Astrocyte (in vitro differentiated cells and primary cell): ENCODE results near the gene COL23A1. TPM values are rescaled to one million over a fixed set of nuclear protein-coding genes. Genes with fewer than 3 reads are reported as not detected.
A peak's percentile ranks its signal among the peaks of the same experiment; 100 is the strongest.

Source experiments
- DNase-seq: peaks from one replicate; pipeline ENCODE4 v3.0.0-alpha.2; 2010; ENCODE audit warnings: low read depth
- FAIRE-seq: peaks from 2 replicates; lab custom pipeline; 2011; peaks lifted over from hg19 to GRCh38; lab: Jason Lieb, UNC
- H2AFZ ChIP-seq: 2 replicates; pipeline ENCODE4 v1.6.0; 2012; ENCODE audit warnings: low read depth, low read length, inconsistent platforms
- H3K27ac ChIP-seq: 2 replicates; pipeline ENCODE4 v1.5.1; 2011; ENCODE audit warnings: low read depth, low read length, inconsistent platforms
- H3K27me3 ChIP-seq: 2 replicates; pipeline ENCODE4 v1.6.0; 2011; ENCODE audit warnings: low read length, inconsistent platforms; ENCODE audit not compliant: insufficient read depth
- H3K36me3 ChIP-seq: 2 replicates; pipeline ENCODE4 v1.5.1; 2011; ENCODE audit warnings: low read length, inconsistent platforms; ENCODE audit not compliant: insufficient read depth
- H3K4me1 ChIP-seq: 2 replicates; pipeline ENCODE4 v1.5.1; 2011; ENCODE audit warnings: low read length, inconsistent platforms; ENCODE audit not compliant: insufficient read depth
- H3K4me2 ChIP-seq: 2 replicates; pipeline ENCODE4 v1.6.0; 2012; ENCODE audit warnings: low read length, inconsistent platforms
- H3K4me3 ChIP-seq: 2 replicates; pipeline ENCODE4 v1.5.1; 2011; ENCODE audit warnings: low read depth, mild to moderate bottlenecking, low read length, inconsistent platforms; ENCODE audit not compliant: insufficient read depth
- H3K79me2 ChIP-seq: 2 replicates; pipeline ENCODE4 v1.6.0; 2012; ENCODE audit warnings: mild to moderate bottlenecking, low read length, inconsistent platforms; ENCODE audit not compliant: insufficient read depth
- H3K9ac ChIP-seq: 2 replicates; pipeline ENCODE4 v1.6.0; 2012; ENCODE audit warnings: mild to moderate bottlenecking, low read length, inconsistent platforms
- H3K9me3 ChIP-seq: 2 replicates; pipeline ENCODE4 v1.5.1; 2012; ENCODE audit warnings: low read depth, mild to moderate bottlenecking, low read length, inconsistent platforms; ENCODE audit not compliant: insufficient read depth
- H4K20me1 ChIP-seq: 2 replicates; pipeline ENCODE4 v1.6.0; 2012; ENCODE audit warnings: low read length, inconsistent platforms; ENCODE audit not compliant: insufficient read depth
- H3K27ac Mint-ChIP-seq: one replicate; pipeline ENCODE4 v1.8.0; 2021; ENCODE audit warnings: mild to moderate bottlenecking, mixed read lengths; ENCODE audit not compliant: unreplicated experiment
- H3K27me3 Mint-ChIP-seq: one replicate; pipeline ENCODE4 v1.8.0; 2021; ENCODE audit warnings: low read depth, mixed read lengths; ENCODE audit not compliant: unreplicated experiment
- H3K36me3 Mint-ChIP-seq: one replicate; pipeline ENCODE4 v1.8.0; 2021; ENCODE audit warnings: low read depth, mixed read lengths; ENCODE audit not compliant: unreplicated experiment
- H3K4me1 Mint-ChIP-seq: one replicate; pipeline ENCODE4 v1.8.0; 2021; ENCODE audit warnings: low read depth, mixed read lengths; ENCODE audit not compliant: unreplicated experiment
- H3K4me3 Mint-ChIP-seq: one replicate; pipeline ENCODE4 v1.8.0; 2021; ENCODE audit warnings: mild to moderate bottlenecking, moderate library complexity, mixed read lengths; ENCODE audit not compliant: unreplicated experiment
- H3K9me3 Mint-ChIP-seq: one replicate; pipeline ENCODE4 v1.8.0; 2021; ENCODE audit warnings: mild to moderate bottlenecking, mixed read lengths; ENCODE audit not compliant: unreplicated experiment
- CTCF ChIP-seq: IDR thresholded peaks from 2 replicates; pipeline ENCODE4 v1.5.1; 2011; ENCODE audit warnings: low read depth, mild to moderate bottlenecking, inconsistent platforms, low read length, moderate library complexity; ENCODE audit not compliant: insufficient read depth
- EZH2 ChIP-seq: IDR thresholded peaks from 2 replicates; pipeline ENCODE4 v1.6.1; 2012; ENCODE audit warnings: mild to moderate bottlenecking, low read length, inconsistent platforms; ENCODE audit not compliant: insufficient read depth
- total RNA-seq: library from RNA; stranded (reverse); gene quantifications from 2 replicates; pipeline ENCODE4 v1.2.1, GENCODE V29; 2021

The COL23A1 gene
- total RNA-seq, 1 donor from 2014 or later = 0.16 TPM

- H4K20me1 ChIP-seq = no peaks in the 10 kb centered on the region
- Mint-ChIP-seq H3K27me3 (peaks cover 42% of the 10 kb centered on the region), H3K4me3 (no peak overlapping the region), H3K4me1 (no peaks in the 10 kb centered on the region), H3K36me3 (no peaks in the 10 kb centered on the region), H3K9me3 (no peaks in the 10 kb centered on the region), H3K27ac (peak overlapping the region; percentile 8)
- no peak overlapping the region for H3K9ac ChIP-seq
- H3K4me3 ChIP-seq = no peak overlapping the region
- no peaks in the 10 kb centered on the region for H3K9me3 ChIP-seq
- no peaks in the 10 kb centered on the region for H3K27me3 ChIP-seq
- no peak overlapping the region for H3K4me2 ChIP-seq
- DNase-seq (no peak), FAIRE-seq (no peak)
- H3K36me3 ChIP-seq = no peaks in the 10 kb centered on the region
- no peaks in the 10 kb centered on the region for H3K4me1 ChIP-seq
- H2AFZ ChIP-seq = no peak overlapping the region
- H3K27ac ChIP-seq = no peak overlapping the region
- no peaks in the 10 kb centered on the region for H3K79me2 ChIP-seq
- TF ChIP-seq EZH2 (no peak), CTCF (no peak)
These were observed 124.3 kb downstream of the COL23A1 start for GRCh38 chr5:178465861-178466288.

GRCh38 chr5:178465228-178465860 is 124.8 kb downstream of the COL23A1 start:
- H3K27me3 Mint-ChIP-seq = peaks cover 42% of the 10 kb centered on the region
- DNase-seq (no peak), FAIRE-seq (no peak)
- Histone ChIP-seq H2AFZ (no peak overlapping the region), H3K9ac (no peak overlapping the region), H3K27me3 (no peaks in the 10 kb centered on the region), H3K4me3 (no peak overlapping the region), H3K36me3 (no peaks in the 10 kb centered on the region), H3K9me3 (no peaks in the 10 kb centered on the region), H3K79me2 (no peaks in the 10 kb centered on the region), H3K4me2 (no peak overlapping the region), H4K20me1 (no peaks in the 10 kb centered on the region), H3K4me1 (no peaks in the 10 kb centered on the region), H3K27ac (no peak overlapping the region)
- H3K36me3 Mint-ChIP-seq = no peaks in the 10 kb centered on the region
- H3K4me3 Mint-ChIP-seq = no peak overlapping the region
- no peaks in the 10 kb centered on the region for H3K9me3 Mint-ChIP-seq
- H3K27ac Mint-ChIP-seq = no peak overlapping the region
- no peaks in the 10 kb centered on the region for H3K4me1 Mint-ChIP-seq
- TF ChIP-seq EZH2 (no peak), CTCF (no peak)

GRCh38 chr5:178464431-178465048 is 125.7 kb downstream of the COL23A1 start:
- Histone ChIP-seq H3K27ac (no peak overlapping the region), H2AFZ (no peak overlapping the region), H4K20me1 (no peaks in the 10 kb centered on the region), H3K4me2 (no peak overlapping the region), H3K9me3 (no peaks in the 10 kb centered on the region), H3K36me3 (no peaks in the 10 kb centered on the region), H3K27me3 (no peaks in the 10 kb centered on the region), H3K4me3 (no peak overlapping the region), H3K9ac (no peak overlapping the region), H3K4me1 (no peaks in the 10 kb centered on the region), H3K79me2 (no peaks in the 10 kb centered on the region)
- FAIRE-seq (no peak), DNase-seq (no peak)
- peaks cover 39% of the 10 kb centered on the region for H3K27me3 Mint-ChIP-seq
- H3K9me3 Mint-ChIP-seq = no peaks in the 10 kb centered on the region
- H3K27ac Mint-ChIP-seq = no peak overlapping the region
- H3K4me3 Mint-ChIP-seq = no peak overlapping the region
- no peaks in the 10 kb centered on the region for H3K4me1 Mint-ChIP-seq
- no peaks in the 10 kb centered on the region for H3K36me3 Mint-ChIP-seq
- TF ChIP-seq CTCF (no peak), EZH2 (no peak)
